Mucosa of descending colon (tissue), 3 donors: ENCODE results near the gene FLT1. TPM values are rescaled to one million over a fixed set of nuclear protein-coding genes. Genes with fewer than 3 reads are reported as not detected.

Experiments used
- ATAC-seq: fragments of 200-7000 bp; cut with Tn5 transposase; one replicate; pipeline ENCODE4 v1.9.1; 2020; ENCODE audit warnings: mild to moderate bottlenecking, moderate library complexity
- DNase-seq, 3 donors: peaks; one replicate each; pipeline ENCODE4 v3.0.0-alpha.2; 2020
- H3K36me3 ChIP-seq: fragments of 200-600 bp; one replicate; pipeline ENCODE4 v1.8.0; 2021; ENCODE audit warnings: low read depth, mild to moderate bottlenecking
- H3K4me1 ChIP-seq: fragments of 200-600 bp; one replicate; pipeline ENCODE4 v1.8.0; 2021; ENCODE audit warnings: low read depth, mild to moderate bottlenecking
- H3K4me3 ChIP-seq: fragments of 200-600 bp; one replicate; pipeline ENCODE4 v1.8.0; 2021; ENCODE audit warnings: mild to moderate bottlenecking
- H3K9me3 ChIP-seq: fragments of 200-600 bp; one replicate; pipeline ENCODE4 v1.8.0; 2021; ENCODE audit warnings: mild to moderate bottlenecking
- CTCF ChIP-seq: fragments of 200-600 bp; IDR thresholded peaks from one replicate; pipeline ENCODE4 v1.8.0; 2022; ENCODE audit warnings: antibody characterized with exemption, mild to moderate bottlenecking
- intact Hi-C, 2 donors: fragments of 100-400 bp; cut with DNase I in 1 of 2; cut with micrococcal nuclease in 1 of 2; formaldehyde crosslinking; loops; one replicate each; pipeline versions ENCODE4 v1.11.0 to v1.11.1; 2022; cut with DNase I, micrococcal nuclease
- total RNA-seq, 3 donors: library from RNA; stranded (reverse); fragmentation: NEBNext Ultra II Directional in 2 of 3; extraction: Animal tissue kit (Norgen Biotek cat#: 25700) in 2 of 3; gene quantifications; one replicate each; pipeline versions ENCODE4 v1.2.1 to v1.2.4, GENCODE V29; 2021 to 2023
- donor health status: DM: no; HTN: no; CAD: no; lungs with moderate emphysema.
- donor health status: DM: no; HTN: no; CAD: no.
- donor health status: DM: no; HTN: yes; CAD: no.

FLT1 gene
- total RNA-seq, 3 donors from 2014 or later: 3.8 to 9.2 (median 4.0) TPM

GRCh38 chr13:28425793-28426192 is 69.1 kb downstream of the FLT1 start:
- Histone ChIP-seq H3K9me3 (no peaks in the 10 kb centered on the region), H3K4me1 (no peaks in the 10 kb centered on the region), H3K4me3 (no peak overlapping the region), H3K36me3 (no peaks in the 10 kb centered on the region)
- TF ChIP-seq CTCF: no peak
- ATAC-seq: no peak
- intact Hi-C loops: no loop called here
- DNase-seq: no peak

DNA sequence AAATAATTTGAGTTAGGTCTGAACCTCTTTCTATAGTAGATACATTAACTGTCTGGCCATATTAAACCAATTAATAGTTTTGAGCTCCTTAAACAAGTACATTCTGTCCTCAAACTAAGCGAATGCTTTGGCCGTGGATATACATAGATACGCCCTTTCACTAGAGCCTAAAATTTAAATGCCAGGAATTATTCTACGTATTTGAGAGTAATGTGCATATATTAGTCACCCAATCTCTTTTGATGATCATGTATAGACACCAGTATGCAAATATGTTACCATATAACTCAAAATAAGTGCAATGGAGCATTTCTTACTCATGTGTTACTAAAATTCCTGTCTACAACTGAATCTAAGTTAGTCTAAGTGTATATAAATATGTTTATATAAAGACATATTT is 70.4 kb downstream of the FLT1 start:
- no peak for TF ChIP-seq CTCF
- Histone ChIP-seq H3K36me3 (no peaks in the 10 kb centered on the region), H3K9me3 (no peaks in the 10 kb centered on the region), H3K4me1 (no peaks in the 10 kb centered on the region), H3K4me3 (no peak overlapping the region)
- intact Hi-C loops: no loop called here
- ATAC-seq (no peak), DNase-seq (no peak)

DNA sequence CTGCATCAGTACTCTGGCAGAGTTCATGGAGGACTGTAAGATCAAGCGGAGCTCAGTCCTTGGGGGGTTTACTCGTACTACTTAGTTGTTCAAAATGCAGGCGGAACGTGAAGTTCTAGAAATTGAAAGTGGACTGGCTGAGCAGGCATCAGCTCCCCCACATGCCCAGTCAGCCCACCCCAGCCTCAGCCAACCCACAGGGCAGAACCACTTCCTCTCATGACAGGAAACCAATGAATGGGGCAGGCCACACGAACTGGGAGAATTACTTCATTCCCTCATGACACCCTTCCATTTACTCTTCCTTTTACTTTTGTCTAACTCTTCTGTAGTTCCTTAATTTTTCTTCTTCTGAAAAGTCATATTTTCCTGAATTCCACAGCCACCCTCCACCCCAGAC is 71.9 kb downstream of the FLT1 start:
- ATAC-seq: peak; percentile 69
- intact Hi-C loops: no loop called here

GRCh38 chr13:28421676-28422410 is 73.1 kb downstream of the FLT1 start:
- H3K4me1 ChIP-seq: no peaks in the 10 kb centered on the region
- TF ChIP-seq CTCF: no peak
- no peaks in the 10 kb centered on the region for H3K9me3 ChIP-seq
- H3K4me3 ChIP-seq: no peak overlapping the region
- intact Hi-C loops: no loop called here
- ATAC-seq: no peak
- no peak for DNase-seq
- no peaks in the 10 kb centered on the region for H3K36me3 ChIP-seq

More for the DNA sequence above, 71.9 kb downstream of the FLT1 start:
- no peak for TF ChIP-seq CTCF
- H3K9me3 ChIP-seq: no peaks in the 10 kb centered on the region
- H3K36me3 ChIP-seq: no peaks in the 10 kb centered on the region
- peak; percentile 27 to 61 (median 31) for DNase-seq
- no peaks in the 10 kb centered on the region for H3K4me1 ChIP-seq
- no peak overlapping the region for H3K4me3 ChIP-seq

DNA sequence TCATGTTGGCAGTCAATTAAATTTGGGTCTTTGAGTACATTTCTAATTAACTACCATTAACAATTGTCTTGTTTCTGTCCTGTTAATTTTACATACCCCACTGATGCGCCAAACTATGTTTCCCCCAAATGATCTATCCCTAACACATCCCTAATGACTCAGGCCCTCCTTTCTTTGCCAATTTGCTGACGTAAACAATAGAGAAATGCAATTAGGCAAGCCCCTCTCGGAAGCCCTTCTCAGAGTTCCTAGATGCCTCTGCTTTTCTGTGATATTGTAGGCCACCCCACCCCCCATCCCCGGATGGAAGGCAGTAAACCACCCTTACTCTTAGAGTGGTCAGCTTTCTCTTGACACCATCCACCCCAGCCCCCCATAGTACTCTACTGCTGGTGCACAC is 74.2 kb downstream of the FLT1 start:
- Histone ChIP-seq H3K4me3 (no peak overlapping the region), H3K4me1 (no peaks in the 10 kb centered on the region), H3K36me3 (no peaks in the 10 kb centered on the region), H3K9me3 (no peaks in the 10 kb centered on the region)
- intact Hi-C loops: no loop called here
- DNase-seq (no peak), ATAC-seq (no peak)
- TF ChIP-seq CTCF: no peak

DNA sequence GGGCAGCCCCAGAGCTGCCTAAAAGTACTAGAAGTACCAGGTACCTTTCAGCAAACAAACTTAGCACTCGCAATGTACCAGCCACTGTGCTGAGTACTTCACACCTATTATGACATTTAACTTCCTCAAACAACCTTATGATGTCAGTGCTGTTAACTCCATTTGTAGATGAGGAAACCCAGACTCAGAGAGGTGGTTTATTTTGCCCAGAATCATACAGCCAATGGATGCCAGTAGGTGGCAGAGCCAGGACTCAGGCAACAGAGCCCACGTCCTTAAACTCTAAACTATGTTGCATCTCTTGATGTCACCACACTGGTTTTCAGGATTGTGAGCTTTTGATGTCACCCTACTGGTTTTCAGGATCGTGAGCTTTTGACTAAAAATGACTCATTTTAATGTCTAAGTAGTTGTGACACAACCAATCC is 78.9 kb downstream of the FLT1 start:
- Histone ChIP-seq H3K4me1 (no peaks in the 10 kb centered on the region), H3K36me3 (no peaks in the 10 kb centered on the region), H3K9me3 (no peaks in the 10 kb centered on the region), H3K4me3 (no peak overlapping the region)
- no peak for TF ChIP-seq CTCF
- DNase-seq (no peak), ATAC-seq (peak; percentile 46)
- intact Hi-C loops: no loop called here
